K562 (cell line): ENCODE results near the gene FOXE1.

Source experiments
- C11orf30 ChIP-seq: fragments of 450-650 bp; IDR thresholded peaks from 2 replicates; pipeline ENCODE4 v1.6.1; 2016; ENCODE audit warnings: low read depth, mild to moderate bottlenecking
- E2F6 ChIP-seq, 2 experiments: IDR thresholded peaks; 2 replicates each; pipeline ENCODE4 v1.6.1; 2011; ENCODE audit warnings: borderline replicate concordance in 1 of 2, control low read depth in 1 of 2, low read depth in 1 of 2, low read length in 1 of 2, mild to moderate bottlenecking in 1 of 2, mixed read lengths in 1 of 2, moderate library complexity in 1 of 2; ENCODE audit not compliant: insufficient read depth in 1 of 2, insufficient read length in 1 of 2, poor library complexity in 1 of 2, severe bottlenecking in 1 of 2; ENCODE audit errors: extremely low read depth in 1 of 2
- FOXM1 ChIP-seq, 2 experiments: fragments of 450-650 bp in 1 of 2; sonication (generic) in 1 of 2; formaldehyde crosslinking in 1 of 2; IDR thresholded peaks; 2 replicates each; pipeline versions ENCODE4 v1.6.1 to v1.9.0; 2017 to 2022; ENCODE audit warnings: low read depth in 2 of 2, mild to moderate bottlenecking in 2 of 2, missing genetic modification reagents in 1 of 2, moderate library complexity in 1 of 2
- IRF1 ChIP-seq: sonication (generic); formaldehyde crosslinking; IDR thresholded peaks from 2 replicates; pipeline ENCODE4 v1.8.0; 2022; ENCODE audit warnings: missing genetic modification reagents, mild to moderate bottlenecking, borderline replicate concordance
- MBD1 ChIP-seq: fragments of 250-450 bp; sonication (Bioruptor Pico); IDR thresholded peaks from 2 replicates; pipeline ENCODE4 v1.8.0; 2022; ENCODE audit warnings: inconsistent platforms
- MXI1 ChIP-seq: IDR thresholded peaks from 2 replicates; pipeline ENCODE4 v1.6.1; 2011; ENCODE audit warnings: low read depth, mild to moderate bottlenecking, improper control_type of control experiment, low read length
- PRDM10 ChIP-seq: fragments of 450-650 bp; IDR thresholded peaks from 2 replicates; pipeline ENCODE4 v1.6.1; 2018; ENCODE audit not compliant: partially characterized antibody
- TARDBP ChIP-seq: fragments of 450-650 bp; IDR thresholded peaks from 2 replicates; pipeline ENCODE4 v1.6.1; 2016
- TEAD2 ChIP-seq: fragments of 450-650 bp; IDR thresholded peaks from 2 replicates; pipeline ENCODE4 v1.6.1; 2016; ENCODE audit warnings: missing genetic modification characterization, control low read depth, missing compliant biosample characterization
- ZNF121 ChIP-seq: sonication (generic); formaldehyde crosslinking; conservative IDR thresholded peaks from 2 replicates; pipeline ENCODE4 v1.8.0; 2022; ENCODE audit warnings: missing genetic modification reagents
- ZNF592 ChIP-seq: fragments of 450-650 bp; IDR thresholded peaks from 2 replicates; pipeline ENCODE4 v1.6.1; 2017; ENCODE audit warnings: antibody characterized with exemption, mild to moderate bottlenecking
- ZZZ3 ChIP-seq: fragments of 450-650 bp; IDR thresholded peaks from 2 replicates; pipeline ENCODE4 v1.6.1; 2016; ENCODE audit warnings: antibody characterized with exemption, mild to moderate bottlenecking, moderate library complexity

- TF ChIP-seq TEAD2 (tag): no peak
- no peak for TF ChIP-seq TARDBP
- TF ChIP-seq MXI1: no peak
- no peak for TF ChIP-seq MBD1 (CRISPR knock-in tag)
- TF ChIP-seq ZNF121 (CRISPR knock-in tag): no peak
- no peak for TF ChIP-seq FOXM1 (IDR thresholded peaks at IDR 0.05; ENCODE audit: low read depth)
- no peak for TF ChIP-seq FOXM1 (CRISPR knock-in tag; IDR thresholded peaks at IDR 0.05; ENCODE audit: low read depth)
- TF ChIP-seq ZNF592: no peak
- TF ChIP-seq ZZZ3: no peak
- no peak for TF ChIP-seq C11orf30
- no peak for TF ChIP-seq E2F6 (IDR thresholded peaks at IDR 0.05; ENCODE audit: borderline replicate concordance in 1 of 2, extremely low read depth in 1 of 2, insufficient read depth in 1 of 2, insufficient read length in 1 of 2, low read depth in 1 of 2, low read length in 1 of 2, poor library complexity in 1 of 2, severe bottlenecking in 1 of 2)
- no peak for TF ChIP-seq IRF1 (CRISPR knock-in tag)
- no peak for TF ChIP-seq PRDM10
Measured at GRCh38 chr9:97873882-97874281, 20.9 kb downstream of the FOXE1 start.
